22Rv1 (cell line): ENCODE measurements around the gene ANO2.

ENCODE experiments used
- CTCF ChIP-seq: fragments of 450-650 bp; IDR thresholded peaks from 2 replicates; pipeline ENCODE4 v1.5.1; 2017; ENCODE audit warnings: mild to moderate bottlenecking
- ZFX ChIP-seq: fragments of 450-650 bp; IDR thresholded peaks from 2 replicates; pipeline ENCODE4 v1.6.1; 2017; ENCODE audit warnings: antibody characterized with exemption, borderline replicate concordance

GRCh38 chr12:5567016-5567725, 377.9 kb downstream of the ANO2 start:
- TF ChIP-seq CTCF (no peak), ZFX (no peak)
